ENCODE data around the gene NVL. TPM values are rescaled to one million over a fixed set of nuclear protein-coding genes. Genes with fewer than 3 reads are reported as not detected.

The NVL gene
- total RNA-seq, 1 donor from 2014 or later = 34.6 TPM

DNA sequence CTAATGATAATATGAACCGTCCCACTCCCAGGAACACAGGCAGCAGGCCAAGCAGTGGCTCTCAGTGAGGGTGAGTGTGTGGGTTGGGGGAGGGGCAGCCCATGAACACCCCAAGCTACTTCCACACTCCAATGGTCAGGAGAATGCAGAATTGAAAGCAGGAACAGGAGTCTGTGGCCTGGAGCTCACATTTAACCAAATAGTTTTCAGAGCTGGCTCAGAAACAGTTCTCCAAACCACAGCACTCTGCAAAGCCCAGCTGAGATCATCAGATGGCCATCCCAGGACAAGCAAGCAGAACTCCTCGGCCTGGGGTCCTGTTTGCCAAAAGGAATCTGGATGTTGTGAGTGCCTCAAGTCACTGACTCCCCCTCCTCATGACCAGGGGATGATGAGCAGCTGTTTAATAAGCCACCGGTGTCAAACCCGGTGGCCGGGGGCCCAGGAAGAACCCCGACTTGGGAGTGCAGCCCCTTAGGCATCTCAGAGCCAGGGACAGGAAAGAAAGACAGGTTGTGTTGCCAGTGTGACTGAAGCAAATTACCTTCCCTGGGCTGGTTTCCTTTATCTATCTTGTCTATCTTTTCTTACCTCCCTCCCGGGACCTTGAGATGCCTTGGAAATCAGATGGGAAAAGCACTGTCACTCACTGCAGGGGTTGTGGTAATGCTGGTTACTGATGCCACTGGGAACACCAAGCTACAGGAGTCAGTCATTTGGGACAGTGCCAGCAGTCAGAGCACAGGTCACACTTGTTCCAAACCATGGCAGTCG is 126.5 kb downstream of the NVL start:
- no peak overlapping the region for H3K27ac ChIP-seq
- TF ChIP-seq POLR2AphosphoS5 (IDR thresholded peaks at IDR 0.05; ENCODE audit: insufficient read depth in 1 of 2, low read depth in 1 of 2) (no peak), POLR2A (IDR thresholded peaks at IDR 0.05) (no peak), CTCF (IDR thresholded peaks at IDR 0.05) (no peak)
- H3K27me3 ChIP-seq = no peaks in the 10 kb centered on the region
- H3K36me3 ChIP-seq = no peaks in the 10 kb centered on the region
- no peak for DNase-seq (ENCODE audit: extremely low spot score in 2 of 2)
- intact Hi-C loops (cut with DNase I) = no loop called here
- no peaks in the 10 kb centered on the region for H3K9me3 ChIP-seq
- no peak overlapping the region for H3K4me3 ChIP-seq
- H3K4me1 ChIP-seq = peaks cover 26% of the 10 kb centered on the region

- no peaks in the 10 kb centered on the region for H3K27me3 ChIP-seq
- no peak overlapping the region for H3K27ac ChIP-seq
- H3K4me3 ChIP-seq = no peak overlapping the region
- H3K4me1 ChIP-seq = peaks cover 41% of the 10 kb centered on the region
- TF ChIP-seq CTCF (IDR thresholded peaks at IDR 0.05) = no peak
- TF ChIP-seq POLR2AphosphoS5 (IDR thresholded peaks at IDR 0.05; ENCODE audit: insufficient read depth in 1 of 2, low read depth in 1 of 2) = no peak
- no peak for TF ChIP-seq POLR2A (IDR thresholded peaks at IDR 0.05)
- no peaks in the 10 kb centered on the region for H3K9me3 ChIP-seq
- intact Hi-C loops (cut with DNase I) = no loop called here
- no peaks in the 10 kb centered on the region for H3K36me3 ChIP-seq
- DNase-seq (ENCODE audit: extremely low spot score in 2 of 2) = no peak
Observed at GRCh38 chr1:224201853-224202252, 128.1 kb downstream of the NVL start.

- H3K36me3 ChIP-seq = no peaks in the 10 kb centered on the region
- no peak overlapping the region for H3K4me3 ChIP-seq
- peaks cover 44% of the 10 kb centered on the region for H3K4me1 ChIP-seq
- no peaks in the 10 kb centered on the region for H3K9me3 ChIP-seq
- H3K27me3 ChIP-seq = no peaks in the 10 kb centered on the region
- no peak overlapping the region for H3K27ac ChIP-seq
- no peak for TF ChIP-seq CTCF (IDR thresholded peaks at IDR 0.05)
- no peak for TF ChIP-seq POLR2A (IDR thresholded peaks at IDR 0.05)
- no peak for TF ChIP-seq POLR2AphosphoS5 (IDR thresholded peaks at IDR 0.05; ENCODE audit: insufficient read depth in 1 of 2, low read depth in 1 of 2)
- intact Hi-C loops (cut with DNase I) = no loop called here
- no peak for DNase-seq (ENCODE audit: extremely low spot score in 2 of 2)
Observed at GRCh38 chr1:224201383-224201782, 128.6 kb downstream of the NVL start.

- Histone ChIP-seq H3K4me3 (no peak overlapping the region), H3K4me1 (peaks cover 31% of the 10 kb centered on the region), H3K27me3 (no peaks in the 10 kb centered on the region), H3K9me3 (no peaks in the 10 kb centered on the region), H3K36me3 (no peaks in the 10 kb centered on the region), H3K27ac (no peak overlapping the region)
- intact Hi-C loops (cut with DNase I) = no loop called here
- DNase-seq (ENCODE audit: extremely low spot score in 2 of 2) = no peak
- TF ChIP-seq POLR2A (IDR thresholded peaks at IDR 0.05) (no peak), CTCF (IDR thresholded peaks at IDR 0.05) (no peak), POLR2AphosphoS5 (IDR thresholded peaks at IDR 0.05; ENCODE audit: insufficient read depth in 1 of 2, low read depth in 1 of 2) (no peak)
Observed at GRCh38 chr1:224199679-224200078, 130.3 kb downstream of the NVL start.

- no peak overlapping the region for H3K4me3 ChIP-seq
- DNase-seq (ENCODE audit: extremely low spot score in 2 of 2) = no peak
- H3K27me3 ChIP-seq = no peaks in the 10 kb centered on the region
- H3K9me3 ChIP-seq = no peaks in the 10 kb centered on the region
- peaks cover 23% of the 10 kb centered on the region for H3K4me1 ChIP-seq
- peaks cover 0 to 3% of the 10 kb centered on the region in 2 donors for H3K36me3 ChIP-seq
- peak in 1 of 2 donors; percentile 49 for TF ChIP-seq POLR2AphosphoS5 (IDR thresholded peaks at IDR 0.05; ENCODE audit: insufficient read depth in 1 of 2, low read depth in 1 of 2)
- TF ChIP-seq CTCF (IDR thresholded peaks at IDR 0.05) = no peak
- no peak overlapping the region for H3K27ac ChIP-seq
- intact Hi-C loops (cut with DNase I) = no loop called here
Observed at GRCh38 chr1:224198572-224198971, 131.4 kb downstream of the NVL start.

All from vagina (tissue), 2 donors.